IMR-90 (cell line): Measurements from ENCODE around the gene VPS50. TPM values are rescaled to one million over a fixed set of nuclear protein-coding genes. Genes with fewer than 3 reads are reported as not detected.

Experiments used
- ATAC-seq: fragments of 200-7000 bp; cut with Tn5 transposase; 2 replicates; pipeline ENCODE4 v1.9.1; 2020; ENCODE audit warnings: low read depth, mild to moderate bottlenecking, moderate library complexity
- BruUV-seq: library from RNA; stranded (reverse); fragments of 400-500 nt; replicated peaks from 2 replicates; lab custom pipeline; 2021; lab: Mats Ljungman, UMichigan
- CTCF ChIA-PET: fragments of 300-600 bp; formaldehyde crosslinking; extraction: SDS; loops from one replicate; lab custom pipeline; 2021; ENCODE audit warnings: antibody characterized with exemption; lab: Yijun Ruan, JAX
- POLR2A ChIA-PET: fragments of 300-600 bp; sonication (Branson Sonifier 250); formaldehyde crosslinking; loops from one replicate; lab custom pipeline; 2022; ENCODE audit warnings: antibody characterized with exemption; ENCODE audit not compliant: unreplicated experiment; lab: Charles Lee
- DNase-seq: peaks from one replicate; pipeline ENCODE4 v3.0.0; 2013
- H2AFZ ChIP-seq: replicated peaks from 2 replicates; pipeline ENCODE3; 2013; ENCODE audit warnings: low read length, mild to moderate bottlenecking; ENCODE audit not compliant: poor library complexity
- H2AK5ac ChIP-seq: 2 replicates; pipeline ENCODE4 v1.6.1; 2013; ENCODE audit warnings: low read depth, low read length, inconsistent platforms
- H2AK9ac ChIP-seq: replicated peaks from 2 replicates; pipeline ENCODE3; 2013; ENCODE audit warnings: mild to moderate bottlenecking, low read depth, low read length, moderate library complexity; ENCODE audit not compliant: poor library complexity
- H2BK120ac ChIP-seq: 2 replicates; pipeline ENCODE4 v1.6.1; 2013; ENCODE audit warnings: low read depth, low read length, inconsistent platforms
- H2BK15ac ChIP-seq: 3 replicates; pipeline ENCODE4 v1.6.1; 2013; ENCODE audit warnings: low read depth, low read length, inconsistent platforms
- H2BK20ac ChIP-seq: 2 replicates; pipeline ENCODE4 v1.6.1; 2013; ENCODE audit warnings: low read depth, mild to moderate bottlenecking, inconsistent platforms, low read length, moderate library complexity
- H2BK5ac ChIP-seq: 2 replicates; pipeline ENCODE4 v1.6.1; 2013; ENCODE audit warnings: mild to moderate bottlenecking, low read depth, low read length, inconsistent platforms; ENCODE audit not compliant: poor library complexity, severe bottlenecking
- H3K14ac ChIP-seq: replicated peaks from 2 replicates; pipeline ENCODE4 v1.6.1; 2013; ENCODE audit warnings: low read depth, low read length, inconsistent platforms
- H3K18ac ChIP-seq: 2 replicates; pipeline ENCODE4 v1.6.1; 2013; ENCODE audit warnings: low read depth, low read length, control low read depth
- H3K23ac ChIP-seq: 2 replicates; pipeline ENCODE4 v1.6.1; 2013; ENCODE audit warnings: low read depth, low read length, inconsistent platforms
- H3K27ac ChIP-seq: 2 replicates; pipeline ENCODE4 v1.5.1; 2013; ENCODE audit warnings: mild to moderate bottlenecking, control low read depth, low read length; ENCODE audit not compliant: insufficient read depth
- H3K27me3 ChIP-seq: 2 replicates; pipeline ENCODE4 v1.6.1; 2013; ENCODE audit warnings: low read length; ENCODE audit not compliant: control insufficient read depth, insufficient read depth
- H3K36me3 ChIP-seq: 2 replicates; pipeline ENCODE4 v1.6.1; 2013; ENCODE audit warnings: low read length, mixed read lengths; ENCODE audit not compliant: control insufficient read depth, insufficient read depth
- H3K4ac ChIP-seq: 2 replicates; pipeline ENCODE4 v1.6.1; 2013; ENCODE audit warnings: low read depth, low read length, inconsistent platforms
- H3K4me1 ChIP-seq: 2 replicates; pipeline ENCODE4 v1.6.1; 2013; ENCODE audit warnings: low read length, mixed read lengths; ENCODE audit not compliant: control insufficient read depth, insufficient read depth
- H3K4me2 ChIP-seq: 2 replicates; pipeline ENCODE4 v1.6.1; 2013; ENCODE audit warnings: low read depth, mild to moderate bottlenecking, control low read depth, low read length, moderate library complexity
- H3K4me3 ChIP-seq: 2 replicates; pipeline ENCODE4 v1.5.1; 2013; ENCODE audit warnings: low read depth, mild to moderate bottlenecking, control low read depth, low read length, moderate library complexity; ENCODE audit not compliant: insufficient read depth
- H3K56ac ChIP-seq: 2 replicates; pipeline ENCODE4 v1.6.1; 2013; ENCODE audit warnings: low read length, inconsistent platforms; ENCODE audit not compliant: insufficient read depth; ENCODE audit errors: extremely low read depth
- H3K79me1 ChIP-seq, 2 experiments: 2 replicates each; pipeline ENCODE4 v1.6.1; 2013; ENCODE audit warnings: low read length in 2 of 2, inconsistent platforms in 1 of 2, low read depth in 1 of 2
- H3K9ac ChIP-seq: 2 replicates; pipeline ENCODE4 v1.6.1; 2013; ENCODE audit warnings: low read depth, low read length, control low read depth
- H3K9me1 ChIP-seq: 2 replicates; pipeline ENCODE4 v1.6.1; 2013; ENCODE audit warnings: low read length, inconsistent platforms; ENCODE audit not compliant: insufficient read depth
- H3K9me3 ChIP-seq: 2 replicates; pipeline ENCODE4 v1.6.1; 2013; ENCODE audit warnings: low read length; ENCODE audit not compliant: control insufficient read depth, insufficient read depth
- H4K20me1 ChIP-seq: 2 replicates; pipeline ENCODE4 v1.6.1; 2013; ENCODE audit warnings: low read length, inconsistent platforms; ENCODE audit not compliant: insufficient read depth
- H4K5ac ChIP-seq: 2 replicates; pipeline ENCODE4 v1.6.1; 2013; ENCODE audit warnings: mild to moderate bottlenecking, low read depth, low read length, control low read depth
- H4K8ac ChIP-seq, 2 experiments: 2 replicates each; pipeline ENCODE4 v1.6.1; 2013; ENCODE audit warnings: low read depth in 2 of 2, low read length in 2 of 2, control low read depth in 1 of 2, inconsistent platforms in 1 of 2
- H4K91ac ChIP-seq: 2 replicates; pipeline ENCODE4 v1.6.1; 2013; ENCODE audit warnings: low read depth, low read length, inconsistent platforms; ENCODE audit not compliant: insufficient read depth
- CTCF ChIP-seq: conservative IDR thresholded peaks from 2 replicates; pipeline ENCODE4 v1.5.1; 2012; ENCODE audit warnings: mild to moderate bottlenecking, low read depth, low read length, improper control_type of control experiment
- MAZ ChIP-seq: IDR thresholded peaks from 2 replicates; pipeline ENCODE4 v1.6.1; 2012; ENCODE audit warnings: low read depth, mild to moderate bottlenecking, low read length, improper control_type of control experiment, moderate library complexity, borderline replicate concordance
- MXI1 ChIP-seq: IDR thresholded peaks from 2 replicates; pipeline ENCODE4 v1.6.1; 2012; ENCODE audit warnings: low read depth, mild to moderate bottlenecking, low read length, moderate library complexity, borderline replicate concordance
- POLR2A ChIP-seq: IDR thresholded peaks from 2 replicates; pipeline ENCODE4 v1.6.1; 2012; ENCODE audit warnings: mild to moderate bottlenecking, low read depth, low read length
- WGBS, 2 experiments: methylation state at CpG; one replicate each; pipeline versions ENCODE4 v1.1.5 to v1.1.7; 2013; ENCODE audit warnings: missing lambda C conversion rate in 2 of 2; ENCODE audit not compliant: insufficient read length in 1 of 2; ENCODE audit errors: extremely low coverage in 2 of 2; 5-methylcytosine and 5-hydroxymethylcytosine counted together
- dilution Hi-C: fragments of 300-500 bp; cut with HindIII; formaldehyde crosslinking; loops from one replicate; pipeline ENCODE4 v1.14.3; 2018; ENCODE audit warnings: low sequenced_read_pairs; ENCODE audit not compliant: unreplicated experiment
- in situ Hi-C: fragments of 300-500 bp; cut with MboI; formaldehyde crosslinking; loops from 3 replicates; pipeline ENCODE4 v1.14.3; 2019; ENCODE audit warnings: low sequenced_read_pairs, inconsistent platforms, mixed read lengths
- intact Hi-C: fragments of 100-400 bp; cut with micrococcal nuclease; formaldehyde crosslinking; loops from 2 replicates; pipeline ENCODE4 v1.10.0; 2022
- polyA plus RNA-seq, 3 experiments: library from polyadenylated mRNA; depleted of rRNA; stranded (reverse); fragments of >200 nt; gene quantifications; 2 replicates each; pipeline ENCODE4 v1.2.3, GENCODE V29; 2012; ENCODE audit warnings: low replicate concordance in 1 of 3
- total RNA-seq: library from RNA; depleted of rRNA; stranded (reverse); fragments of >200 nt; gene quantifications from 2 replicates; pipeline ENCODE4 v1.2.3, GENCODE V29; 2012

VPS50 gene
- total and polyA plus RNA-seq, 2 of the 4 experiments (the other 2 are of a cell fraction): 7.1 to 22.0 TPM

- Histone ChIP-seq H3K27ac (no peak overlapping the region), H4K8ac (no peak overlapping the region), H3K9me3 (no peaks in the 10 kb centered on the region), H2BK15ac (no peak overlapping the region), H2BK120ac (no peak overlapping the region), H4K91ac (no peak overlapping the region), H2BK20ac (no peak overlapping the region), H3K9ac (no peak overlapping the region), H3K4me3 (no peak overlapping the region), H3K36me3 (no peaks in the 10 kb centered on the region), H3K4ac (no peak overlapping the region), H3K23ac (no peak overlapping the region), H3K27me3 (peaks cover 8% of the 10 kb centered on the region), H2BK5ac (no peak overlapping the region), H3K4me2 (no peak overlapping the region), H4K5ac (no peak overlapping the region), H3K56ac (no peak overlapping the region), H2AK9ac (no peak overlapping the region), H2AFZ (no peak overlapping the region), H3K79me1 (no peaks in the 10 kb centered on the region), H4K20me1 (no peaks in the 10 kb centered on the region), H3K4me1 (no peaks in the 10 kb centered on the region), H3K9me1 (no peaks in the 10 kb centered on the region), H3K14ac (no peak overlapping the region), H3K18ac (no peak overlapping the region), H2AK5ac (no peak overlapping the region)
- ATAC-seq: no peak
- no CpG with 5 or more reads among the region's 6 CpGs for WGBS, 2 experiments
- BruUV-seq: no TSS peak
- dilution Hi-C loops: no loop called here
- no peak for DNase-seq
- in situ Hi-C loops: no loop called here
- TF ChIP-seq POLR2A (no peak), MAZ (no peak), MXI1 (no peak), CTCF (no peak)
- intact Hi-C loops: no loop called here
- ChIA-PET POLR2A (no interaction called here), CTCF (no interaction called here)
Measured at GRCh38 chr7:93378131-93378760, 146.1 kb downstream of the VPS50 start.
